Endothelial cell of umbilical vein (primary cell): ENCODE results near the gene PAEP.

ENCODE experiments used
- FOS ChIP-seq: IDR thresholded peaks from 2 replicates; pipeline ENCODE4 v1.6.1; 2011; ENCODE audit warnings: mild to moderate bottlenecking, low read length, moderate library complexity, borderline replicate concordance; ENCODE audit not compliant: insufficient read depth
- JUN ChIP-seq: IDR thresholded peaks from 2 replicates; pipeline ENCODE4 v1.6.1; 2011; ENCODE audit warnings: borderline replicate concordance, low read depth; ENCODE audit not compliant: insufficient read length, insufficient read depth
- MYC ChIP-seq: IDR thresholded peaks from one replicate; pipeline ENCODE4 v1.6.1; 2011; ENCODE audit warnings: mild to moderate bottlenecking, low read depth, low read length
- POLR2A ChIP-seq: IDR thresholded peaks from 2 replicates; pipeline ENCODE4 v1.6.1; 2012; ENCODE audit warnings: low read depth, mild to moderate bottlenecking, control low read depth, low read length
- POLR2AphosphoS5 ChIP-seq: IDR thresholded peaks from 2 replicates; pipeline ENCODE4 v1.6.1; 2012; ENCODE audit warnings: low read depth, mild to moderate bottlenecking, control low read depth, low read length, moderate library complexity; ENCODE audit not compliant: insufficient read depth
- TF ChIP-seq, protein P1 (sequence below), 2 donors: IDR thresholded peaks; 1 replicate in 1 of 2; 2 replicates in 1 of 2; pipeline ENCODE4 v1.5.1; 2011; ENCODE audit warnings: low read length in 2 of 2, mild to moderate bottlenecking in 2 of 2, moderate library complexity in 2 of 2, control low read depth in 1 of 2, inconsistent platforms in 1 of 2, low read depth in 1 of 2; ENCODE audit not compliant: insufficient read depth in 1 of 2; ENCODE audit errors: extremely low read depth in 1 of 2
- TF ChIP-seq, protein P2 (sequence below): IDR thresholded peaks from 2 replicates; pipeline ENCODE4 v1.6.1; 2011; ENCODE audit not compliant: insufficient read depth, insufficient read length

DNA sequence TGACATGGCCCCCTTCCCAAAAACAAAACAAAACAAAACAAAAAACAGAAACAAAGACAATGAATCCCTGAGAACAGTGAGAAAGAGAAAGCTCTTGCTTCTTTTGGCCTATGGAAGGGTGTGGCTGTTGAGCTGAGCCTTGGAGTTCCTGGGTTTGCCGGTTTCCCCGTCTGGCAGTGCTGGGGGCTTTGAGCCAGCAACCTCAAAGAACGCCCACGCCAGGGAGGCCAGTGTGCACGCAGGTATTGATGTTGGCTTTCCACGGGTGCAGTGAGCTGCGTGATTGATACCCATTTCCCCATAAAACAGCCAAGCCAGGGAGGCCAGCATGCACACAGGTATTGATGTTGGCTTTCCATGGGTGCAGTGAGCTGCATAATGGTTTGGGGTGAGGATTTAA is 48.7 kb upstream of the PAEP start:
- TF ChIP-seq POLR2AphosphoS5, result no peak
- TF ChIP-seq, protein P1, sequence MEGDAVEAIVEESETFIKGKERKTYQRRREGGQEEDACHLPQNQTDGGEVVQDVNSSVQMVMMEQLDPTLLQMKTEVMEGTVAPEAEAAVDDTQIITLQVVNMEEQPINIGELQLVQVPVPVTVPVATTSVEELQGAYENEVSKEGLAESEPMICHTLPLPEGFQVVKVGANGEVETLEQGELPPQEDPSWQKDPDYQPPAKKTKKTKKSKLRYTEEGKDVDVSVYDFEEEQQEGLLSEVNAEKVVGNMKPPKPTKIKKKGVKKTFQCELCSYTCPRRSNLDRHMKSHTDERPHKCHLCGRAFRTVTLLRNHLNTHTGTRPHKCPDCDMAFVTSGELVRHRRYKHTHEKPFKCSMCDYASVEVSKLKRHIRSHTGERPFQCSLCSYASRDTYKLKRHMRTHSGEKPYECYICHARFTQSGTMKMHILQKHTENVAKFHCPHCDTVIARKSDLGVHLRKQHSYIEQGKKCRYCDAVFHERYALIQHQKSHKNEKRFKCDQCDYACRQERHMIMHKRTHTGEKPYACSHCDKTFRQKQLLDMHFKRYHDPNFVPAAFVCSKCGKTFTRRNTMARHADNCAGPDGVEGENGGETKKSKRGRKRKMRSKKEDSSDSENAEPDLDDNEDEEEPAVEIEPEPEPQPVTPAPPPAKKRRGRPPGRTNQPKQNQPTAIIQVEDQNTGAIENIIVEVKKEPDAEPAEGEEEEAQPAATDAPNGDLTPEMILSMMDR (IDR thresholded peaks at IDR 0.05; ENCODE audit: extremely low read depth in 1 of 2, insufficient read depth in 1 of 2, low read depth in 1 of 2, low read length in 2 of 2), result no peak
- TF ChIP-seq POLR2A, result no peak
- TF ChIP-seq, protein P2, sequence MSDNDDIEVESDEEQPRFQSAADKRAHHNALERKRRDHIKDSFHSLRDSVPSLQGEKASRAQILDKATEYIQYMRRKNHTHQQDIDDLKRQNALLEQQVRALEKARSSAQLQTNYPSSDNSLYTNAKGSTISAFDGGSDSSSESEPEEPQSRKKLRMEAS, result no peak
- no peak for TF ChIP-seq FOS
- no peak for TF ChIP-seq MYC
- no peak for TF ChIP-seq JUN
